KOPT-K1 (cell line): Measurements from ENCODE around the gene PPP2R1B.

ENCODE experiments used
- H3K27ac ChIP-seq: fragments of 200-600 bp; sonication (generic); 2 replicates; pipeline ENCODE4 v1.5.1; 2016; ENCODE audit warnings: antibody characterized with exemption, mild to moderate bottlenecking, low read depth, low read length; ENCODE audit not compliant: poor library complexity, severe bottlenecking
- H3K36me3 ChIP-seq: fragments of 200-600 bp; sonication (generic); 2 replicates; pipeline ENCODE4 v1.5.1; 2017; ENCODE audit warnings: antibody characterized with exemption, mild to moderate bottlenecking, low read length, moderate library complexity; ENCODE audit not compliant: insufficient read depth
- H3K9me3 ChIP-seq: fragments of 200-600 bp; sonication (generic); 2 replicates; pipeline ENCODE4 v1.5.1; 2017; ENCODE audit warnings: antibody characterized with exemption, low read length, mild to moderate bottlenecking; ENCODE audit not compliant: insufficient read depth, poor library complexity, severe bottlenecking

PPP2R1B gene

GRCh38 chr11:111683806-111684205, 82.4 kb downstream of the PPP2R1B start:
- no peaks in the 10 kb centered on the region for H3K9me3 ChIP-seq
- H3K27ac ChIP-seq = no peak overlapping the region
- peaks cover 14% of the 10 kb centered on the region for H3K36me3 ChIP-seq

- Histone ChIP-seq H3K27ac (no peak overlapping the region), H3K36me3 (peaks cover 12% of the 10 kb centered on the region; the same call in 1 of the 2 replicates)
These were observed 85.6 kb downstream of the PPP2R1B start for GRCh38 chr11:111680486-111681175.

More at GRCh38 chr11:111680486-111681175, 85.6 kb downstream of the PPP2R1B start:
- H3K9me3 ChIP-seq = no peaks in the 10 kb centered on the region
